Measurements from ENCODE around the gene RDM1. TPM values are rescaled to one million over a fixed set of nuclear protein-coding genes. Genes with fewer than 3 reads are reported as not detected.
A peak's percentile ranks its signal among the peaks of the same experiment; 100 is the strongest.

The RDM1 gene
- total and polyA plus RNA-seq, 2 experiments from 2014 or later: 3.9 to 8.8 TPM

DNA sequence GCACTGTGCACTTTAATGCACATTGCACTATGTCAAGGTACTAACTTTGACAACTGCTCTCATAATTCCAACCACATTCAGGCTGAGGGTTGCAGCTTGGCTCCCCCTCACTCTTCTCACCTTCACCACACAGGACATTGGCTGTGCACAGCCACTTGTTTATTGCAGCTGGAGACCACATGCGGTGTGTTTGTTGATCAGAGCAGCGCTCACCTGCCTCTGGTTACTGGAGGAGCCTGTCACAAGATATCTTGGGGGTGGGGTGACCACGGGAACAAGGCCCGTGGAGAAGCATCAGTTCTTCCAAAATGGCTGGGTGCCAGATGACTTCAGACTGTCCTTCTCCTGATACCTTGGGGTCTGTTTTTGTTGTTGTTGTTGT, 39.8 kb downstream of the RDM1 start (continued):
- TF ChIP-seq, protein P1, sequence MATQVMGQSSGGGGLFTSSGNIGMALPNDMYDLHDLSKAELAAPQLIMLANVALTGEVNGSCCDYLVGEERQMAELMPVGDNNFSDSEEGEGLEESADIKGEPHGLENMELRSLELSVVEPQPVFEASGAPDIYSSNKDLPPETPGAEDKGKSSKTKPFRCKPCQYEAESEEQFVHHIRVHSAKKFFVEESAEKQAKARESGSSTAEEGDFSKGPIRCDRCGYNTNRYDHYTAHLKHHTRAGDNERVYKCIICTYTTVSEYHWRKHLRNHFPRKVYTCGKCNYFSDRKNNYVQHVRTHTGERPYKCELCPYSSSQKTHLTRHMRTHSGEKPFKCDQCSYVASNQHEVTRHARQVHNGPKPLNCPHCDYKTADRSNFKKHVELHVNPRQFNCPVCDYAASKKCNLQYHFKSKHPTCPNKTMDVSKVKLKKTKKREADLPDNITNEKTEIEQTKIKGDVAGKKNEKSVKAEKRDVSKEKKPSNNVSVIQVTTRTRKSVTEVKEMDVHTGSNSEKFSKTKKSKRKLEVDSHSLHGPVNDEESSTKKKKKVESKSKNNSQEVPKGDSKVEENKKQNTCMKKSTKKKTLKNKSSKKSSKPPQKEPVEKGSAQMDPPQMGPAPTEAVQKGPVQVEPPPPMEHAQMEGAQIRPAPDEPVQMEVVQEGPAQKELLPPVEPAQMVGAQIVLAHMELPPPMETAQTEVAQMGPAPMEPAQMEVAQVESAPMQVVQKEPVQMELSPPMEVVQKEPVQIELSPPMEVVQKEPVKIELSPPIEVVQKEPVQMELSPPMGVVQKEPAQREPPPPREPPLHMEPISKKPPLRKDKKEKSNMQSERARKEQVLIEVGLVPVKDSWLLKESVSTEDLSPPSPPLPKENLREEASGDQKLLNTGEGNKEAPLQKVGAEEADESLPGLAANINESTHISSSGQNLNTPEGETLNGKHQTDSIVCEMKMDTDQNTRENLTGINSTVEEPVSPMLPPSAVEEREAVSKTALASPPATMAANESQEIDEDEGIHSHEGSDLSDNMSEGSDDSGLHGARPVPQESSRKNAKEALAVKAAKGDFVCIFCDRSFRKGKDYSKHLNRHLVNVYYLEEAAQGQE (IDR thresholded peaks at IDR 0.05; ENCODE audit: unreplicated experiment): no peak
- no peak for TF ChIP-seq CREB1 (CRISPR knock-in tag; IDR thresholded peaks at IDR 0.05; ENCODE audit: low read depth)
- no peak for TF ChIP-seq EZH2 (IDR thresholded peaks at IDR 0.05; ENCODE audit: low read depth, unreplicated experiment)
- no peak for TF ChIP-seq ZNF114 (CRISPR knock-in tag; IDR thresholded peaks at IDR 0.05)
- no peak for TF ChIP-seq STAT1 (IDR thresholded peaks at IDR 0.05; ENCODE audit: unreplicated experiment)

DNA sequence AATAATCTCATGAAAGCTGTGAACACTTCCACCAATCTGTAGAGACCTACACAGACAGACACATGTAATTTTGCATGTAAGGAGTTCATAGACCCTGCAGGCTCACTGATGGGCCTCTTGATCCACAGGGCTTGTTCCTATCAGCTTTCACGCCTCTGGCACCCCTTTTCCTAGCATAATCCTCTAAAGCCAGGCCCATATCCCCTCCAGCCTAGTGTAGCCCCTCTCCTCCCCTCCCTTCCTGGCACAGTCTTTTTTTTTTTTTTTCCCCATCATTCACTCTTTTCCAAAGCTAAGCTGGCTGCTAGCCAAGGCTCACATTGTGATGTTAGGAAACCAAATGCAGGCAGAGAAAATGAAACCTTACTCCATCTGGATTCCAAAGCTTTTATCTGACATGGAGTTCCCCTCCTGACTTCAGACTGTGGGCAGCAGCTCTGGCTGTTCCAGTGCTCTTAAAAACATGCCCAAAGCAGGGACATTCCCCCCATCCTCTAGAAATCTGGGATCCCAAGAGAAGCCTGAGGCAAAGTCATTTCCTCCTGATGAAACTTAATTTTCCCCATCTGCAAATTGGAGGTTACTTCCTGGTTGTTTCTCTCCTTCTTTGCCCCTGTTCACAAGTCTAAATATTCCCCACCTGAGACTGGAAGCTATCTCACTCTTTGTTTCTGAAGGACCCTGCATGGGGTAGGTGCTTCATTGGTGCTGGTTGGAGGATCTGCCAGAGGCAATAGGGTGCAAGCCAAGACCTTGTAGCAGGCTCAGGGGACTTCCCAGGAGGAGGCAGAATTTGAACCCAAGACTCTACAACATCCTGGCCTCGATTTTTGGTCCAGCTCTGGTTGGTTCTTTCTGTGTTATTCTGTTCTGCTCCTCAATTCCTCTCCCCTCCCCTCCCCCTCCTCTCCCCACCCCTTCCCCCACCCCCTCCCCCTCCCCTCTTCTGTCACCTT, 40.5 kb downstream of the RDM1 start:
- H3F3A ChIP-seq (replicated peaks; ENCODE audit: low read depth): no peaks in the 10 kb centered on the region
- H3K9me2 ChIP-seq (ENCODE audit: insufficient read depth): no peaks in the 10 kb centered on the region
- H3K36me3 ChIP-seq (ENCODE audit: insufficient read depth): no peaks in the 10 kb centered on the region
- H3K9me3 Mint-ChIP-seq: no peaks in the 10 kb centered on the region
- H2AFZ ChIP-seq: peak overlapping the region; percentile 59
- H3K27me3 ChIP-seq (ENCODE audit: insufficient read depth): no peaks in the 10 kb centered on the region
- no peak overlapping the region for H3K4me3 Mint-ChIP-seq
- no peak overlapping the region for H3K27ac ChIP-seq (ENCODE audit: low read depth)
- ATAC-seq: no peak
- no peaks in the 10 kb centered on the region for H3K79me2 ChIP-seq (replicated peaks; ENCODE audit: insufficient read depth)
- no peaks in the 10 kb centered on the region for H3K27me3 Mint-ChIP-seq (ENCODE audit: insufficient read depth, low read depth, poor library complexity)
- H3K4me2 ChIP-seq: no peak overlapping the region
- no peaks in the 10 kb centered on the region for H4K20me1 ChIP-seq (replicated peaks; ENCODE audit: insufficient read depth)
- no peaks in the 10 kb centered on the region for H3K36me3 Mint-ChIP-seq (ENCODE audit: low read depth)
- DNase-seq (ENCODE audit: low spot score): peak; percentile 2
- H3K27ac Mint-ChIP-seq: no peak overlapping the region; the same call in 1 of the 2 replicates
- no peaks in the 10 kb centered on the region; the same call in 1 of the 2 replicates for H3K4me1 ChIP-seq (ENCODE audit: insufficient read depth)
- H3K4me3 ChIP-seq: no peak overlapping the region
- TF ChIP-seq, protein P1 (IDR thresholded peaks at IDR 0.05; ENCODE audit: unreplicated experiment): no peak
- TF ChIP-seq, protein P2, sequence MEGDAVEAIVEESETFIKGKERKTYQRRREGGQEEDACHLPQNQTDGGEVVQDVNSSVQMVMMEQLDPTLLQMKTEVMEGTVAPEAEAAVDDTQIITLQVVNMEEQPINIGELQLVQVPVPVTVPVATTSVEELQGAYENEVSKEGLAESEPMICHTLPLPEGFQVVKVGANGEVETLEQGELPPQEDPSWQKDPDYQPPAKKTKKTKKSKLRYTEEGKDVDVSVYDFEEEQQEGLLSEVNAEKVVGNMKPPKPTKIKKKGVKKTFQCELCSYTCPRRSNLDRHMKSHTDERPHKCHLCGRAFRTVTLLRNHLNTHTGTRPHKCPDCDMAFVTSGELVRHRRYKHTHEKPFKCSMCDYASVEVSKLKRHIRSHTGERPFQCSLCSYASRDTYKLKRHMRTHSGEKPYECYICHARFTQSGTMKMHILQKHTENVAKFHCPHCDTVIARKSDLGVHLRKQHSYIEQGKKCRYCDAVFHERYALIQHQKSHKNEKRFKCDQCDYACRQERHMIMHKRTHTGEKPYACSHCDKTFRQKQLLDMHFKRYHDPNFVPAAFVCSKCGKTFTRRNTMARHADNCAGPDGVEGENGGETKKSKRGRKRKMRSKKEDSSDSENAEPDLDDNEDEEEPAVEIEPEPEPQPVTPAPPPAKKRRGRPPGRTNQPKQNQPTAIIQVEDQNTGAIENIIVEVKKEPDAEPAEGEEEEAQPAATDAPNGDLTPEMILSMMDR (conservative IDR thresholded peaks at IDR 0.05; ENCODE audit: low read depth in 2 of 2): no peak
- no peak for TF ChIP-seq EZH2phosphoT487 (IDR thresholded peaks at IDR 0.05; ENCODE audit: unreplicated experiment)
- peaks cover 18% of the 10 kb centered on the region for H3K4me1 Mint-ChIP-seq
